ENCODE measurements around the gene TENM3.

The TENM3 gene

GRCh38 chr4:182405087-182405486 lies 161.9 kb downstream of the TENM3 start:
- Histone ChIP-seq H3K4me1 (ENCODE audit: control insufficient read depth, insufficient read depth, low read length, poor library complexity, severe bottlenecking) (no peaks in the 10 kb centered on the region), H3K9me3 (ENCODE audit: control insufficient read depth, low read length) (no peaks in the 10 kb centered on the region), H3K27ac (ENCODE audit: insufficient read depth, low read length, poor library complexity, severe bottlenecking) (no peak overlapping the region), H3K36me3 (ENCODE audit: control insufficient read depth, insufficient read depth, low read length) (no peaks in the 10 kb centered on the region), H3K27me3 (replicated peaks; ENCODE audit: control insufficient read depth, insufficient read depth, low read length, poor library complexity, severe bottlenecking) (no peaks in the 10 kb centered on the region), H3K4me3 (ENCODE audit: insufficient read depth, low read depth, low read length, poor library complexity, severe bottlenecking) (no peak overlapping the region)
- no peak for DNase-seq

- Histone ChIP-seq H3K36me3 (ENCODE audit: control insufficient read depth, insufficient read depth, low read length) (no peaks in the 10 kb centered on the region), H3K9me3 (ENCODE audit: control insufficient read depth, low read length) (no peaks in the 10 kb centered on the region), H3K4me3 (ENCODE audit: insufficient read depth, low read depth, low read length, poor library complexity, severe bottlenecking) (no peak overlapping the region)
Measured at GRCh38 chr4:182409271-182409670, 166.1 kb downstream of the TENM3 start.

GRCh38 chr4:182411391-182411790 lies 168.2 kb downstream of the TENM3 start:
- no peaks in the 10 kb centered on the region for H3K36me3 ChIP-seq (ENCODE audit: control insufficient read depth, insufficient read depth, low read length)
- H3K9me3 ChIP-seq (ENCODE audit: control insufficient read depth, low read length) = no peaks in the 10 kb centered on the region
- H3K4me1 ChIP-seq (ENCODE audit: control insufficient read depth, insufficient read depth, low read length, poor library complexity, severe bottlenecking) = no peaks in the 10 kb centered on the region
- H3K4me3 ChIP-seq (ENCODE audit: insufficient read depth, low read depth, low read length, poor library complexity, severe bottlenecking) = no peak overlapping the region
- no peak for DNase-seq
- no peaks in the 10 kb centered on the region for H3K27me3 ChIP-seq (replicated peaks; ENCODE audit: control insufficient read depth, insufficient read depth, low read length, poor library complexity, severe bottlenecking)
- no peak overlapping the region for H3K27ac ChIP-seq (ENCODE audit: insufficient read depth, low read length, poor library complexity, severe bottlenecking)

More at GRCh38 chr4:182409271-182409670, 166.1 kb downstream of the TENM3 start:
- H3K27ac ChIP-seq (ENCODE audit: insufficient read depth, low read length, poor library complexity, severe bottlenecking) = no peak overlapping the region
- no peak for DNase-seq
- H3K4me1 ChIP-seq (ENCODE audit: control insufficient read depth, insufficient read depth, low read length, poor library complexity, severe bottlenecking) = no peaks in the 10 kb centered on the region
- H3K27me3 ChIP-seq (replicated peaks; ENCODE audit: control insufficient read depth, insufficient read depth, low read length, poor library complexity, severe bottlenecking) = no peaks in the 10 kb centered on the region

- H3K4me1 ChIP-seq (ENCODE audit: control insufficient read depth, insufficient read depth, low read length, poor library complexity, severe bottlenecking) = no peaks in the 10 kb centered on the region
- no peaks in the 10 kb centered on the region for H3K9me3 ChIP-seq (ENCODE audit: control insufficient read depth, low read length)
- no peaks in the 10 kb centered on the region for H3K27me3 ChIP-seq (replicated peaks; ENCODE audit: control insufficient read depth, insufficient read depth, low read length, poor library complexity, severe bottlenecking)
- no peak overlapping the region for H3K4me3 ChIP-seq (ENCODE audit: insufficient read depth, low read depth, low read length, poor library complexity, severe bottlenecking)
- no peak overlapping the region for H3K27ac ChIP-seq (ENCODE audit: insufficient read depth, low read length, poor library complexity, severe bottlenecking)
- H3K36me3 ChIP-seq (ENCODE audit: control insufficient read depth, insufficient read depth, low read length) = no peaks in the 10 kb centered on the region
- no peak for DNase-seq
Measured at GRCh38 chr4:182413550-182413949, 170.3 kb downstream of the TENM3 start.

GRCh38 chr4:182415116-182415515 lies 171.9 kb downstream of the TENM3 start:
- no peaks in the 10 kb centered on the region for H3K9me3 ChIP-seq (ENCODE audit: control insufficient read depth, low read length)
- DNase-seq = no peak
- no peak overlapping the region for H3K4me3 ChIP-seq (ENCODE audit: insufficient read depth, low read depth, low read length, poor library complexity, severe bottlenecking)
- no peaks in the 10 kb centered on the region for H3K36me3 ChIP-seq (ENCODE audit: control insufficient read depth, insufficient read depth, low read length)
- no peak overlapping the region for H3K27ac ChIP-seq (ENCODE audit: insufficient read depth, low read length, poor library complexity, severe bottlenecking)
- H3K4me1 ChIP-seq (ENCODE audit: control insufficient read depth, insufficient read depth, low read length, poor library complexity, severe bottlenecking) = no peaks in the 10 kb centered on the region
- no peaks in the 10 kb centered on the region for H3K27me3 ChIP-seq (replicated peaks; ENCODE audit: control insufficient read depth, insufficient read depth, low read length, poor library complexity, severe bottlenecking)

- H3K36me3 ChIP-seq (ENCODE audit: control insufficient read depth, insufficient read depth, low read length) = no peaks in the 10 kb centered on the region
- H3K9me3 ChIP-seq (ENCODE audit: control insufficient read depth, low read length) = no peaks in the 10 kb centered on the region
- H3K4me1 ChIP-seq (ENCODE audit: control insufficient read depth, insufficient read depth, low read length, poor library complexity, severe bottlenecking) = no peaks in the 10 kb centered on the region
- no peak overlapping the region for H3K4me3 ChIP-seq (ENCODE audit: insufficient read depth, low read depth, low read length, poor library complexity, severe bottlenecking)
- H3K27me3 ChIP-seq (replicated peaks; ENCODE audit: control insufficient read depth, insufficient read depth, low read length, poor library complexity, severe bottlenecking) = no peaks in the 10 kb centered on the region
- no peak for DNase-seq
- no peak overlapping the region for H3K27ac ChIP-seq (ENCODE audit: insufficient read depth, low read length, poor library complexity, severe bottlenecking)
Measured at GRCh38 chr4:182416067-182416466, 172.9 kb downstream of the TENM3 start.

GRCh38 chr4:182418054-182418734 lies 175.0 kb downstream of the TENM3 start:
- H3K9me3 ChIP-seq (ENCODE audit: control insufficient read depth, low read length) = no peaks in the 10 kb centered on the region
- H3K4me1 ChIP-seq (ENCODE audit: control insufficient read depth, insufficient read depth, low read length, poor library complexity, severe bottlenecking) = no peaks in the 10 kb centered on the region
- no peaks in the 10 kb centered on the region for H3K27me3 ChIP-seq (replicated peaks; ENCODE audit: control insufficient read depth, insufficient read depth, low read length, poor library complexity, severe bottlenecking)
- H3K36me3 ChIP-seq (ENCODE audit: control insufficient read depth, insufficient read depth, low read length) = no peaks in the 10 kb centered on the region
- no peak for DNase-seq
- H3K4me3 ChIP-seq (ENCODE audit: insufficient read depth, low read depth, low read length, poor library complexity, severe bottlenecking) = no peak overlapping the region
- H3K27ac ChIP-seq (ENCODE audit: insufficient read depth, low read length, poor library complexity, severe bottlenecking) = no peak overlapping the region

GRCh38 chr4:182420189-182420588 lies 177.0 kb downstream of the TENM3 start:
- no peaks in the 10 kb centered on the region for H3K9me3 ChIP-seq (ENCODE audit: control insufficient read depth, low read length)
- no peaks in the 10 kb centered on the region for H3K36me3 ChIP-seq (ENCODE audit: control insufficient read depth, insufficient read depth, low read length)
- no peak for DNase-seq
- no peaks in the 10 kb centered on the region for H3K27me3 ChIP-seq (replicated peaks; ENCODE audit: control insufficient read depth, insufficient read depth, low read length, poor library complexity, severe bottlenecking)
- no peaks in the 10 kb centered on the region for H3K4me1 ChIP-seq (ENCODE audit: control insufficient read depth, insufficient read depth, low read length, poor library complexity, severe bottlenecking)
- no peak overlapping the region for H3K4me3 ChIP-seq (ENCODE audit: insufficient read depth, low read depth, low read length, poor library complexity, severe bottlenecking)
- no peak overlapping the region for H3K27ac ChIP-seq (ENCODE audit: insufficient read depth, low read length, poor library complexity, severe bottlenecking)

GRCh38 chr4:182421753-182422152 lies 178.6 kb downstream of the TENM3 start:
- H3K4me3 ChIP-seq (ENCODE audit: insufficient read depth, low read depth, low read length, poor library complexity, severe bottlenecking) = no peak overlapping the region
- no peaks in the 10 kb centered on the region for H3K4me1 ChIP-seq (ENCODE audit: control insufficient read depth, insufficient read depth, low read length, poor library complexity, severe bottlenecking)
- no peaks in the 10 kb centered on the region for H3K27me3 ChIP-seq (replicated peaks; ENCODE audit: control insufficient read depth, insufficient read depth, low read length, poor library complexity, severe bottlenecking)
- H3K27ac ChIP-seq (ENCODE audit: insufficient read depth, low read length, poor library complexity, severe bottlenecking) = no peak overlapping the region
- no peaks in the 10 kb centered on the region for H3K36me3 ChIP-seq (ENCODE audit: control insufficient read depth, insufficient read depth, low read length)
- H3K9me3 ChIP-seq (ENCODE audit: control insufficient read depth, low read length) = no peaks in the 10 kb centered on the region
- no peak for DNase-seq

- Histone ChIP-seq H3K27me3 (replicated peaks; ENCODE audit: control insufficient read depth, insufficient read depth, low read length, poor library complexity, severe bottlenecking) (no peaks in the 10 kb centered on the region), H3K27ac (ENCODE audit: insufficient read depth, low read length, poor library complexity, severe bottlenecking) (no peak overlapping the region), H3K4me3 (ENCODE audit: insufficient read depth, low read depth, low read length, poor library complexity, severe bottlenecking) (no peak overlapping the region), H3K4me1 (ENCODE audit: control insufficient read depth, insufficient read depth, low read length, poor library complexity, severe bottlenecking) (no peaks in the 10 kb centered on the region), H3K36me3 (ENCODE audit: control insufficient read depth, insufficient read depth, low read length) (no peaks in the 10 kb centered on the region), H3K9me3 (ENCODE audit: control insufficient read depth, low read length) (no peaks in the 10 kb centered on the region)
- no peak for DNase-seq
Measured at GRCh38 chr4:182425302-182425701, 182.1 kb downstream of the TENM3 start.

Data from effector memory CD4-positive, alpha-beta T cell (primary cell).